ENCODE results near the gene SLC9A7.
"Not testable (repeated sequence)": the region's sequence is repeated elsewhere in the genome, so short reads cannot be mapped to it uniquely, and the experiment has no call there.

The SLC9A7 gene

DNA sequence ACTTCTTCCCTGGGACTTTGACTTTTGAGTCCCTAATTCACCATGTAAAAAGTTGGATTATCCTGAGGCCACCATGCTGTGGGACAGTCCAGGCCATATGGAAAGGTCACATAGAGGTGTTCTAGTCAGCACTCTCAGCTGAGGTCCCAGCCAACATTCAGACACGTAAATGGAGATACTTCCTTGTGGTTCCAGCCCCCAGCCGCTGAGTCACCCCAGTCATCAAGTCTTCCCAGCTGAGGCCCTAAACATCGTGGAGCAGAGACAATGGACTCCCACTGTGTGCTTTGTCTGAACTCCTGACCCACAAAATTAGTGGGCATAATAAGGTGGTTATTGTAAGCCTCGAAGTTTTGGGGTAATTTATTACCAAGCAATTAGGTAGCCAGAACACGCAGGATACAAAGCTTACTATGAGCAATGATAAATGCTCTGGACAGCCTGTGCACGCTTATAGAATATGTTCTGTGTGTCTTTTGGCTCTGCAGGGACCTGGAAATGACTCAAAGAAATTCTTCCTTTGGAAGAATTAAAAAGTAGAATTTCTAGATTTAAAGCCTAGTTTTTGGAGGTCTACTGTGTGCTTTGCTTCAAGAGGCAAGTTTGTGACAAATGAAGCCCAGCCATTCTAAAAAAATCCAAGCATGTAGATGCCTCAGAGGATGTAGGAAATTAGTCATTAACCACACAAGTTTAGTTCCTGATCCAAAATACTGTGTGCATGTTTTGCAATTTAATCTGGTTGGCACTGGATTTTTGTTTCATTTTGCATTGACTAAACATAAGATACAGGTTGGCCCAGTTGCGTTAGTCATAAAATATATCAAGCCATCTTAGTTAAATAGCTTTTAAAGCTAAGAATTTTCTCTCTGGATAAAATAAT lies 33.2 kb upstream of the SLC9A7 start:
- H3K27ac ChIP-seq = peak overlapping the region in 1 of 2 donors; percentile 73
- DNase-seq (ENCODE audit: low spot score) = no peak
- no peak for TF ChIP-seq CTCF (IDR thresholded peaks at IDR 0.05)
- H3K4me3 ChIP-seq = no peak overlapping the region

GRCh38 chrX:46788902-46789301 lies 30.0 kb upstream of the SLC9A7 start:
- DNase-seq (ENCODE audit: low spot score) = no peak
- no peak for TF ChIP-seq CTCF (IDR thresholded peaks at IDR 0.05)
- Histone ChIP-seq H3K4me3 (no peak overlapping the region), H3K27ac (no peak overlapping the region)

DNA sequence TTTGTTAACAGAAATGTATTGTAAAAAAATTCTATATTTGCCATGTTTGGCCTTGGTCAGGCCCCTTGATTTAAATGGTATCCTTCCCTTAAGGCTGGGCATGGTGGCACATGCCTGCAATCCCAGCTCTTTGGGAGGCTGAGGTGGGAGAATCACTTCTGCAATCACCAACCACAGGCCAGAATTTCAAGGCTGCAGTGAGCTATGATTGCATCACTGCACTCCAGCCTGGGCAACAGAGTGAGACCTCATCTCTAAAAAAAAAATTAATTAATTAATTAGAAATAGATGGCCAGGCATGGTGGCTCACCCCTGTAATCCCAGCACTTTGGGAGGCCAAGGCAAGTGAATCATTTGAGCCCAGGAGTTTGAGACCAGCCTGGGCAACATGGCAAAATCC lies 25.5 kb upstream of the SLC9A7 start:
- not testable (repeated sequence) for H3K4me3 ChIP-seq; H3K27ac ChIP-seq; DNase-seq (ENCODE audit: low spot score)

DNA sequence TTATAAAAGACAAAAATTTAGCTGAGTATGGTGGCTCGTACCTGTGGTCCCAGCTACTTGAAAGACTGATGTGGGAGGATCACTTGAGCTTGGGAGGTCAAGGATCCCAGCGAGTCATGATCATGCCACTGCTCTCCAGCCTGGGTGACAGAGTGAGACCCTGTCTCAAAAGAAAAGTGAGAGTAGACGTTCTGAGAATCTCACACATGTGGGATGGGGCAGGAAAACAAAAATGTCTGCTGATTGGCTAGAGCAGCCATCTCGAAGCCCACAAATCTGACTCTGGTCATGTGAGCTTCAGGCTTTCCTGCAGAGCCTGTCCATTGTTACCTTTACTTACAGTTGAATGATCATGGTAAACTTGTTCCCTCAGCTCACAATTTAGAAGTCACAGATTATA lies 23.1 kb upstream of the SLC9A7 start:
- no peak for TF ChIP-seq CTCF (IDR thresholded peaks at IDR 0.05)
- no peak for DNase-seq (ENCODE audit: low spot score)
- no peak overlapping the region for H3K4me3 ChIP-seq
- no peak overlapping the region for H3K27ac ChIP-seq

GRCh38 chrX:46777971-46778810 lies 19.3 kb upstream of the SLC9A7 start:
- Histone ChIP-seq H3K27ac (no peak overlapping the region), H3K4me3 (no peak overlapping the region)
- DNase-seq (ENCODE audit: low spot score) = no peak
- no peak for TF ChIP-seq CTCF (IDR thresholded peaks at IDR 0.05)

DNA sequence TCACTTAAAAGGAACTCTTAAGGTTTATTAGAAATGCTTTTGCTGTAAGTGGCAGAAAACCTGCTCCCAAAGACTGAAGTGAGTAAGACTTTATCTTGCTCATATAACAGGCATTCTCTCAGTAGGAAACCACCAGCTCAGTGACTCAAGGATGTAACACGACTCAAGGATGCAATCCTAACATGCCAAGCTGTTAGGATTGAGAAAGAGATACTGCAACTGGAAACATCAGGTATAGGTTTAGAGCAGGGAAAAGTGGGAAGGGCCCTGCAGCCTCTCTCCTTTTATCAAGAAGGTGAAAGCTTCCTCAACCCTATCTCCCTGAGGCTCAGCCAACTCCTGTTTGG lies 11.9 kb upstream of the SLC9A7 start:
- Histone ChIP-seq H3K4me3 (no peak overlapping the region), H3K27ac (no peak overlapping the region)
- no peak for TF ChIP-seq CTCF (IDR thresholded peaks at IDR 0.05)
- no peak for DNase-seq (ENCODE audit: low spot score)

DNA sequence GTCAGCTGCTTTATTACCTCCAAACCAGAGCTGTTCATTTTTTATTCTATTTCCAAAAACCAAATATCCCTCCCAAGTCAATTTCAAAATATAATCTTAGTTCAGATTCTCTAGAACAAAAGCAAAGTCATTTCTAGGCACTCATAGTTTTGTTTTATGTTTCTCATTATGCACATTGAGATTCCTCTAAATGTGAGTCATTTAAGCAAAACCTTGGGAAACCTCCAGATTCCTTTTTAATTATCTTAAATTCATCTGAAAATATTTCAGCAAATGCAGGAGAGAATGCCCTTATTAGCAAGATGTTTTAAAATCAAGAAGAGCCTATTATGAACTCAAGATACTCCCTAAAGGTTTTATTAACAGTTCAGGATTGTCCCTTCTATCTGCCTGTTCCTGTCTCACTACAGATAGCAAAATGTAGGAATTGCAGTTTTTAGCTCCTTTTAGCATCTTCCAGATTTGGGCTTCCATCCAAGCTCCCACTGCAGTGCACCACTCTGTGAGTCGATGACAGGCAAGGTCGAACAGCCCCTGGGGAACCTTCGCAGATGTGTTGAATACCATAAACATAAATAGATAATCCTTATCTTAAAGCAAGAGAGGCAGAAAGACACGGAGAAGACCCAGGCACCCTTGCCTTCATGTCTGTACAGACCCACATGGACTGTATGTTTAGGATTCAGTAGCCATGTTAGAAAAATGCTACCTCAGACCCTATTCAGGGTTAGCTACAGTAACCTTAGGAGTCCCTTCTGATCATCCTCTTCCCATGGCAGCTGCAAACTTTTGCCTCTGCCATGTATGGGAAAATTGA lies 11.3 kb upstream of the SLC9A7 start:
- no peak for DNase-seq (ENCODE audit: low spot score)
- no peak for TF ChIP-seq CTCF (IDR thresholded peaks at IDR 0.05)
- Histone ChIP-seq H3K27ac (no peak overlapping the region), H3K4me3 (no peak overlapping the region)

All from coronary artery (tissue), 2 donors.